Activated CD4-positive, alpha-beta T cell treated with anti-CD3 and anti-CD28 coated beads, Interleukin-2, amount 50 U/mL, for 4 hours (primary cell): ENCODE measurements around the gene LOXL4.

ENCODE experiments used
- DNase-seq, 2 experiments: peaks; one replicate each; pipeline ENCODE4 v3.0.0-alpha.2; 2020

Gene LOXL4

DNA sequence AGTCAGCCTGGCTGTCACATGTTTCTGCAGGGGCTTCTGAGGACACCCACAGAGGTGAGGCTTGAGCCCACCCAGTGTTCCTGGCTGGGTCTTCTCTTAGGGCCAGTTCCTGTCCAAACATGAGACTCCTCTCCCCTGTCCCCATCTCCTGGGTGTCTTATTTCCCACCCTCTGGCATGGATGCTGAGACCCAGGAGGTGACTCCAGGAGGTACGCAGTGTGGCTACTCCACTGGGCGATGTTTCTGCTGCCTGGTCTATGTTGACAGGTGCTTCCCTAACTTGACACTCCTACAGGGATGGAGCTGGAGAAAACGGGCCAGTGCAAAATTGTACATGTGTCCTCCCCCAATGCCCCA is 26.3 kb upstream of the LOXL4 start:
- DNase-seq = no peak

DNA sequence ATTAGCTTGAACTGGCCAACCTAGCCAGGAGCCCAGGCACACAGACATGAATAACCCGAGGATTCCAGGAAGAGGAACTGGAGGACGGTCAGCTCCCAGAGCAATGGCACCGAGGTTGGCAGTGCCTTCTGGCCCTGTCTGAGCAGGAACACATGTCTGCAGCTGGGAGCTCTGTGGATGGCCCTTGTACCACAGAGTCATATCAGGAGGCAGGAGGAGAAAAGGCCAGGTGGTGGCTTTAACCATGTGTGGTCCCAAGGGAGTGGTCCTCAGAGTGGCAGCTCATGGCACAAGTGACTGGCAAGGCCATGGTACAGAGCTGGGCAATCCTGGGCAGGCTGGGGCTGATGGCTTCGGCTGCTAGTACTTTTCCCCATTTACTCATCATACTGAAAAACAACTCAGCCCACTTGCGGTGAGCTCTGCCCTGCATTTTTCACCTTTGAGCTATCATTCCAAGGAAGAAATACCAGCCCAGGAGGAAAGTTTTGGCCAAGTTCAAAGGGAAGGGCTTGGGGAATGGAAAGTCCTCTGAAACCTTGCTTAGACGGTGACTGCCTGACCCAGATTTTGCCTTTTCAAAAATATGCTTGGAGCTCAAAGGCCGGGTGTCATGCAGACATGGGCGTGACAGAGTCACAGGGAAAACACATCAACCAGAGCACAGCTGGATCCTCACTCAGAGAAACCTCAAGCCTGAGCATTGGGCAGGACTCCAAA is 25.7 kb upstream of the LOXL4 start:
- no peak for DNase-seq

DNA sequence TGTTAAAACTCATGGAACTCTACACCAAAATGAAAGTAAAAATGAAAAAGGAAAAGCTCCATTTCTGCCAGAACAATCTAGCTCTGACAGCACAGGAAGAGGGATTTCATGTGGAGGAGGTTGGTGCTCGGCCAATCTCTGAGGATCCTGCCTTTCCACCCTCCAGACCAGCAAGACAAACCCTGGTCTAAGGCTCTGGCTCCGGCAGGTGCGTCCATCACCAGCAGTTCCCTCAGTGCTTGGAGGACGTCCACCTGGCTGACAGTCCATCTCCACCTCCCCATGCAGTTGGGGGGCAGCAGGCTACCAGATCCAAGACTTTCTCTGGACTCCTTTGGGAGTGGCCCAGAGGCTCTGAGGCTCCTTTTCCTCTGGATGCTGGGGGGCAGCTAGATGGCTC is 25.0 kb upstream of the LOXL4 start:
- no peak for DNase-seq

GRCh38 chr10:98289802-98290209 is 21.8 kb upstream of the LOXL4 start:
- DNase-seq = no peak

DNA sequence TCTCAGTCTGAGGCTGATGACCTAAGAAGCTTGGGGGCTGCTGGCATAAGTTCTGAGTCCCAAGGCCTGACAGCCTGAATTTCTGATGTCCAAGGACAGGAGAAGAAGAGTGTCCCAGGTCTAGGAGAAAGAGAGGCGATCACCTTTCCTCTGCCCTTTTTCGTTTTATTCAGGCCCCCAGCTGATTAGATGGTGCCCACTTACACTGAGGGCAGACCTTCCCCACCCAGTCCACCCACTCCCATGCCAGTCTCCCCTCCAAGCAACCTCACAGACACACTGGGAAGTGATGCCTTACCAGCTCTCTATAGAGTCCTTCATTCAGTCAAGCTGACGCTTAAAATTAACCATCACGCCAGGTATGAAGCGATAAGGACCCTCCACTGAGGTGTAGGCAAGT is 19.3 kb upstream of the LOXL4 start:
- DNase-seq = no peak

DNA sequence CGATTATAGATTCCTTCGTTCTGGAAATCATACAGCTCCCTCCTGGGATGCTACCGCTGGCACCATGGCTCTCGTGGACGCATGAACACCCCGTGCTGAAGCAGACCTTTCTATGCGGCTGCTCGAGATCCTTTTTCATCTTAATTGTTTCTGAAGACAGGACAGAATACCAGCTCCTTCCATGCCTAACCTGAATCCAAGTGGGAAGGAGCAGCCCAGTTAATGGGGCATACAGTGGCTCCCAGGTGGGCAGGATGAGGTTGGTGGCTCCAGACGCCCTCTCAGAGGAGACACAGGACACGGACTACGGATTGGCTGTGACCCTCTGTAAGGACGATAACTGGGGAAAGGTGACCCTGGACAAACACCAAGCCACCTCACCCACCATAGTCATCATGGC is 18.4 kb upstream of the LOXL4 start:
- DNase-seq = no peak

- DNase-seq = no peak
These were observed 17.4 kb upstream of the LOXL4 start for GRCh38 chr10:98285416-98285815.

GRCh38 chr10:98276311-98276710 is 8.3 kb upstream of the LOXL4 start:
- no peak for DNase-seq

DNA sequence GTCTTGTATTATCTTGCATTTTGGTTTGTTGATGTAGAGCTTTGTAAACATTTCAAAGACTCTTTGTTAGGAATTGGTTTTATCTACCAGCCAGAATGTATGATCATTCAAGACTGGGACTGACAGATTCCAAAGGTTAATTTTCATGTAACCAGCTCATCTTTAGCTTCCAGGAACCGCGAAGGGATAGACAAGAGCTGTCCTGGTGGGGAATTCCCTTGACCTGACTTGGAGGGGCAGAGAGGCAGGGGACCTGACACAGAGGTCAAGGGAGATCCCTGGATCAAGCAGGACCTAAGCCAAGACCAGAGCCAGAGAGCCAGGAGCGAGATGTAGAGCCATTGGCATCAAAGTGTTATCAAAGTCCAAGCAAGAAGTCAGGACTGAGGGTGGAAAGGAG is 6.6 kb upstream of the LOXL4 start:
- no peak for DNase-seq

DNA sequence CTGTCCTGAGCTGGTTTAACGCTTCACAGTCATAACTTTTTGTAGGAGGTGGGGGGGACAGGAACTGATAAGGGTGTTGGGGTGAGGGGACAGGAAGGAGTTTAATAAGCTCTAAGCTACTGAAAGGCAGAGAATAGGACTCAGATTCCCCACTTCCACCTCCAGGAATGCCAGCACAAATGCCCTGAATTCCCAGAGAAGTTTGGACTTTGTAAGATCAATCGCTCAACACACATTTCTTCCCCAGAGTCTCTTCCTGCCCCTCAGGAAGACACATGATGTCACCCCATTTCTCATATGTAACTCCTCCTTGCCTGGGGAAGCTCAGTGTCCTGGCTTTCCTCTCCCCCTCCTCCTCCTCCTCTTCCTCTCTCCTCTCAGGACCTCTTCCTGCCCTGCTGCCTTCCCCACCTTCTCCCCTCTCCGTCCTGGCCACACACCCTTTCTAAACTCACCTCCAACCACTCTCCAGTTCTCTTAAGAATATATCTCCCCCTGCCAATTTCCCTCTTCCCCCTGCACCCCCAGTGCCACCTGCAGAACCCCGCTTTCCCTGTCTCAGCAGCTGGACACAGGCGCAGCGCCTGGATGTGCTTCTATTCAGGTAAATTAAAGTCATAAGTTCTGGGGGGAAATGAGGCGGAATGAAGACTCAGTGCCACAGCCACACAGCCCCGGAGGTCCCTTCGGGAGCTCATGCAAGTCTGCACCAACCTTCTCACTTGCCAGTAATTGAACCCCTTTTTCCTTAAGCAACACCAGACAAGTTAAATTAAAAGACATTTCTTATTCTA is 5.3 kb upstream of the LOXL4 start:
- DNase-seq = no peak

GRCh38 chr10:98272656-98273055 is 4.7 kb upstream of the LOXL4 start:
- DNase-seq = no peak

GRCh38 chr10:98272245-98272644 is 4.3 kb upstream of the LOXL4 start:
- no peak for DNase-seq

DNA sequence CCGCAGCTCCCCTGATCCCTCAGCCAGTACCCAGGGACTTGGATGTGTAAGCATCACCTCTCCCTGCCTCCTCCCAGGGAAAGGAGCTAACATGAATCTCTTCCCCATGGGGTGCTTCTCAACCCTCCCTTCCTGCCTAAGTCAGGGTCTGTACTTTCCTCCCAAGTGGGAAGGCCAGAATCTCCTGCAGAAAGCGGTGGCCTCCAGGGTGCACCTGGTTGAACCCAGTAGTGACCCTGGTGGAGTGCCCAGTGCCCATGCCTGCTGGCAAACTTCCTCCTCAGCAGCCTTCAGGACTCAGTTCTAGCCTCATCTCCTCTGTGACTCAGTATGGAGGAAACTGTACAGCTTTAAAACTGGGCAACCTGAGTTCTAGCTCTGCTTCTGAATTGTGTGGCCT is 2.8 kb upstream of the LOXL4 start:
- DNase-seq = no peak

DNA sequence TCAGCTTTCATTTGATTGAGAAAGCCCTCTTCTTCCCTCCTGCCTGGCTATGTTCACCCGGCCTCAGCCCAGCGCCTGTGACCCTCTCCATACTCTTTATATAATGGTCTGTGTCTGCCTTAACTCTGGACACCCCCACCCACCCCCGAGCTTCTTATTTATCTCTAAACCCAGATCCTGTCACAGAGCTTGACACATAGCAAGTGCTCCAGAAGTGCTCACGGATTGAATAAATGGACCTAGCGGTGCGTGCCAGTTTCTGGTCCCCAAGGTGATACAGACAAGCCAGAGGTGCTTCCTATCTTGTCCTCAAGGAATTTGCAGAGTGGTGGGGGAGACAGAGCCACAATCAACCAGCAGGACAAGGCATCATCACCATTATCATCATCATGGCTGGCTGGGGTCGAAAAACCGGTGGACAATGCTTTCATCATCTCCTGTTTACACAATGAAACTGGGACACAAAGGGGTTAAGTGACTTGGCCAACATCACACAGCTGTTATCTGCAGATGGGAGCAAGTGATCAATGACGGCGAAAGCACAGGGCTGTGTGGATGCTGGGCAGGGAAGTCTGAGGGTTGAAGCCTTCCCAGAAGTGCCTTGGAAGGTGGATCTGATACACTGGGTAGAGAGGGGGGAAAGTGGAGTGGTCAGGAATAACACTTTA is 2.2 kb upstream of the LOXL4 start:
- no peak for DNase-seq

DNA sequence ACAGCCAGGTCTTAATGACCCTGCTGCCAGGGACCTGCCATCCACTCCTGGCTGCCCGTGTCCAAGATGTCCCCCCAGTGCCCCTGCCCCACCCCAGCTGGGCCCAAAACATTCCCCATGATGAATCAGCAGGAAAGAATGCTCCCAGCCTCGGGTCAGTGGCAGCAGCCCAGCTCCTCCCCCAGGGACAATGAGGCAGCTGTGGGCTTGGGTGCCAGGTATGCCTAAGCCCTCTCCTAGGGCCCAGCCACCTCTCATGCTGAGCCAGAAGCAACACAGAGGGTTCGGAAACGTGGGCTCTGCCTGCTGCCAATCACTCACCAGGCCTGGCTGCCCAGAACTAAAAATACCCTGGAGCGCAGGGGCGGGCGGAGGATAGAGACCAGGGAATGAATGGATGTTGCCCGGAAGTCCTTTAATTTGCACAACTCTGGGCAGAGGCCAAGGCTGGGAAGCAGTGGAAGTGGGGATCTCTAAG is 1.5 kb upstream of the LOXL4 start:
- DNase-seq = no peak

DNA sequence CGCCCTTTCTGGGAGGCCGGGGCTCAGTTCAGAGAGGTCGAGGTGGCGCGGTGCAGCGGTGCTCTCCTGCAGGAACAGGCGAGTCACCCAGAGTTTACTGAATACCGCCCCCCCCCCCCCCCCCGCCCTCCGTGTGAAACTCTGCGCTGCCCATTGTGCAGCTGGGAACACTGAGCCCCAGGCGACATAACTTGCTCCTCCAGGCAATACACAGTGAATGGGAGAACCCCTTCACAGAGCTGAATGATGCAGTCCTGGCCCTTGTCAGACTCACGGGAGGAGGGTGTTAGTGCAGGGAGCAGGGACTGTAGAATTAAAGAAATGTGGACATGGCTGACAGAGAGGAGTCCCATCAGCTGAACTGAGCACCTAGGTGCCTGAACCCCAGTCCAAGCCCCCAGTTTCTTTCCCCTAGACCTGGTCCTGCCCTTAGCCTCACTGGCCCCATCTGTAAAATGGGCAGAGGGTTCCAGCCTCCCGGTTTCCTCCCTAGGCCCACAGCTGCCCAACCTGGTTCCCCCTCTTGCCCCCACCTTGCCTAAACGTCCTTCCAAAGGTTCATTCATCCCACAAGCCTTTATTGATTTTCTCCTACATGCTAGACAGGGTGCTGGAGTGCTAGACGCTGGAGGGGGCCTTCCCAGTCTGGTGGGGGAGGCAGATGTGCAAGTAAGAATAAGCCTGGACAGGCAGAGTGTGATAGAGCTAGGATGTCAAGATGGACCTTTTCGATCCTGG is 869 bp upstream of the LOXL4 start:
- DNase-seq = no peak

- DNase-seq = no peak
These were observed 713 bp downstream of the LOXL4 start for GRCh38 chr10:98267069-98267893.

GRCh38 chr10:98266647-98267046 is 1.3 kb downstream of the LOXL4 start:
- DNase-seq = no peak

GRCh38 chr10:98265403-98266378 is 2.3 kb downstream of the LOXL4 start:
- no peak for DNase-seq

DNA sequence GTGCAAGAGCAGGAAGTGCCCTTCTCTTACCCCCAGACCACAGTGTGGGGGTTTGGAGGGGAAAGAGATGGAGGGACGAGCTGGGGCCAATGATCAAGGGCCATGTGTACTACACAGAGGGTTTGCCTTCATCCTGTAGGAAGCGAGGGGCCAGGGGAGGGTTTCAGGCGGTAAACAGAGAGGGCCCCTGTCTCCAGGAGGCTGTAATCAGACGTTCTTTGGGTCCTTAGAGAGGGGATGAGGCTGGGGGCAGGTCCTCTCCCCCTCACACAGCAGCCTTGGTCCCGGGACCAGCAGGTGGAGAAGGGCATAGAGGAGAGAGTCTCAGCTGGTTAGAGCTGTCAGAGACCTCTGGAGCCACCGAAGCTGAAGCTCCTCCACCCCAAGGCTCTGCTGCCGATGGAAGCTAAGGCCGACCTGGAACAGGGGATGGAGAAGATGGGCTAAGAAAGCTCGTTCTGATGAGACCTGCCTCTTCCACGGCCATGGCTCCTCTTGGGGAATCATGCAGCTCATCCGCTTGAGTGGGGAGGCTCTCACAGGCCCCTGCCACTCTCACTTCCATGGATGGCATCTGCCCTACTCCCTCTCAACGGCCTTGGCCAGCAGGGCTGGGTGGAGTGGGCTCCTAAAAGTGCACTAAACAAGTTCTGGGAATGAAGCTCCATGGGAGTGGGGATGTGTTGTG is 3.5 kb downstream of the LOXL4 start:
- DNase-seq = no peak
